Endothelial cell of umbilical vein (primary cell): ENCODE measurements around the gene IQSEC3. TPM values are rescaled to one million over a fixed set of nuclear protein-coding genes. Genes with fewer than 3 reads are reported as not detected.

ENCODE experiments used
- BruUV-seq: library from RNA; stranded (reverse); fragments of 400-500 nt; replicated peaks from 2 replicates; lab custom pipeline; 2021; lab: Mats Ljungman, UMichigan
- CTCF ChIA-PET: fragments of 300-600, 350-600 bp; sonication (Branson Sonifier 250); formaldehyde crosslinking; loops from one replicate; lab custom pipeline; 2021; ENCODE audit warnings: antibody characterized with exemption, inconsistent platforms; lab: Charles Lee
- POLR2A ChIA-PET: fragments of 300-600, 350-600 bp; sonication (Branson Sonifier 250); formaldehyde crosslinking; loops from one replicate; lab custom pipeline; 2021; ENCODE audit warnings: antibody characterized with exemption, inconsistent platforms; lab: Charles Lee
- DNase-seq: peaks from one replicate; pipeline ENCODE4 v3.0.0-alpha.2; 2011; ENCODE audit warnings: low read depth, low spot score
- FAIRE-seq: peaks from 2 replicates; lab custom pipeline; 2011; peaks lifted over from hg19 to GRCh38; lab: Jason Lieb, UNC
- H2AFZ ChIP-seq: 2 replicates; pipeline ENCODE4 v1.6.0; 2012; ENCODE audit warnings: low read depth, low read length, control low read depth, inconsistent platforms
- H3K27ac ChIP-seq: 2 replicates; pipeline ENCODE4 v1.5.1; 2011; ENCODE audit warnings: low read depth, mild to moderate bottlenecking, control low read depth, low read length, moderate library complexity; ENCODE audit not compliant: insufficient read depth
- H3K27me3 ChIP-seq, 2 experiments: 2 replicates each; pipeline versions ENCODE4 v1.6.0 to v1.6.1; 2011; ENCODE audit warnings: low read length in 2 of 2, mixed read lengths in 1 of 2; ENCODE audit not compliant: control insufficient read depth in 2 of 2, insufficient read depth in 2 of 2
- H3K36me3 ChIP-seq, 2 experiments: 2 replicates in 1 of 2; 3 replicates in 1 of 2; pipeline ENCODE4 v1.5.1; 2011; ENCODE audit warnings: low read length in 2 of 2, mild to moderate bottlenecking in 1 of 2, moderate library complexity in 1 of 2; ENCODE audit not compliant: control insufficient read depth in 2 of 2, insufficient read depth in 2 of 2; ENCODE audit errors: extremely low read depth in 1 of 2
- H3K4me1 ChIP-seq: 3 replicates; pipeline ENCODE4 v1.5.1; 2011; ENCODE audit warnings: mild to moderate bottlenecking, low read length; ENCODE audit not compliant: control insufficient read depth, insufficient read depth; ENCODE audit errors: extremely low read depth
- H3K4me2 ChIP-seq: 2 replicates; pipeline ENCODE4 v1.6.1; 2011; ENCODE audit warnings: low read length, control low read depth, mixed read lengths; ENCODE audit not compliant: insufficient read depth
- H3K4me3 ChIP-seq, 3 experiments: fragments of 200-600 bp in 1 of 3; sonication (generic), shearing (Covaris generic) in 1 of 3; replicated peaks in 1 of 3; 2 replicates each; pipeline ENCODE4 v1.5.1; 2011 to 2016; ENCODE audit warnings: control low read depth in 3 of 3, low read length in 3 of 3, mild to moderate bottlenecking in 2 of 3, inconsistent platforms in 1 of 3, low read depth in 1 of 3, moderate library complexity in 1 of 3; ENCODE audit not compliant: insufficient read depth in 1 of 3
- H3K79me2 ChIP-seq: 2 replicates; pipeline ENCODE4 v1.6.0; 2012; ENCODE audit warnings: low read length, inconsistent platforms; ENCODE audit not compliant: control insufficient read depth, insufficient read depth
- H3K9ac ChIP-seq: replicated peaks from 2 replicates; pipeline ENCODE3; 2011; ENCODE audit warnings: low read length, control low read depth; ENCODE audit not compliant: insufficient read depth; ENCODE audit errors: extremely low read depth
- H3K9me1 ChIP-seq: replicated peaks from 3 replicates; pipeline ENCODE4 v1.6.0; 2011; ENCODE audit warnings: mild to moderate bottlenecking, low read length; ENCODE audit not compliant: control insufficient read depth, insufficient read depth; ENCODE audit errors: extremely low read depth
- H3K9me3 ChIP-seq: replicated peaks from 2 replicates; pipeline ENCODE4 v1.5.1; 2012; ENCODE audit warnings: low read length, inconsistent platforms; ENCODE audit not compliant: control insufficient read depth, insufficient read depth
- H4K20me1 ChIP-seq: replicated peaks from 2 replicates; pipeline ENCODE3; 2011; ENCODE audit warnings: mild to moderate bottlenecking, low read length; ENCODE audit not compliant: control insufficient read depth, insufficient read depth; ENCODE audit errors: extremely low read depth
- EZH2 ChIP-seq: IDR thresholded peaks from 2 replicates; pipeline ENCODE4 v1.6.1; 2012; ENCODE audit warnings: borderline replicate concordance, low read depth, mild to moderate bottlenecking, moderate library complexity, low read length, inconsistent platforms; ENCODE audit not compliant: severe bottlenecking
- FOS ChIP-seq: IDR thresholded peaks from 2 replicates; pipeline ENCODE4 v1.6.1; 2011; ENCODE audit warnings: mild to moderate bottlenecking, low read length, moderate library complexity, borderline replicate concordance; ENCODE audit not compliant: insufficient read depth
- GATA2 ChIP-seq: IDR thresholded peaks from 2 replicates; pipeline ENCODE4 v1.7.0; 2011; ENCODE audit warnings: low read depth, mild to moderate bottlenecking, moderate library complexity, mixed read lengths, low read length; ENCODE audit not compliant: insufficient read length, insufficient read depth
- JUN ChIP-seq: IDR thresholded peaks from 2 replicates; pipeline ENCODE4 v1.6.1; 2011; ENCODE audit warnings: borderline replicate concordance, low read depth; ENCODE audit not compliant: insufficient read length, insufficient read depth
- MAX ChIP-seq: IDR thresholded peaks from 2 replicates; pipeline ENCODE4 v1.6.1; 2011; ENCODE audit not compliant: insufficient read depth, insufficient read length
- MYC ChIP-seq: IDR thresholded peaks from one replicate; pipeline ENCODE4 v1.6.1; 2011; ENCODE audit warnings: mild to moderate bottlenecking, low read depth, low read length
- POLR2A ChIP-seq: IDR thresholded peaks from 2 replicates; pipeline ENCODE4 v1.6.1; 2012; ENCODE audit warnings: low read depth, mild to moderate bottlenecking, control low read depth, low read length
- POLR2AphosphoS5 ChIP-seq: IDR thresholded peaks from 2 replicates; pipeline ENCODE4 v1.6.1; 2012; ENCODE audit warnings: low read depth, mild to moderate bottlenecking, control low read depth, low read length, moderate library complexity; ENCODE audit not compliant: insufficient read depth
- dilution Hi-C: fragments of 300-500 bp; cut with MboI; formaldehyde crosslinking; loops from one replicate; pipeline ENCODE4 v1.15.0; 2019; ENCODE audit warnings: low sequenced_read_pairs; ENCODE audit not compliant: extremely low pct_ligation_motif_present
- intact Hi-C: fragments of 100-400 bp; cut with micrococcal nuclease; formaldehyde crosslinking; loops from one replicate; pipeline ENCODE4 v1.10.0; 2022
- polyA plus RNA-seq, 4 experiments: library from polyadenylated mRNA; depleted of rRNA in 3 of 4; stranded (reverse) in 3 of 4; unstranded in 1 of 4; fragments of >200 nt; gene quantifications; 2 replicates each; pipeline versions ENCODE4 v1.2.1 to v1.2.3, GENCODE V29; 2011 to 2012; ENCODE audit warnings: missing spikeins in 1 of 4
- total RNA-seq: library from RNA; stranded (reverse); gene quantifications from 2 replicates; pipeline ENCODE4 v1.2.3, GENCODE V29; 2021
- TF ChIP-seq, protein P1 (sequence below), 2 donors: IDR thresholded peaks; 1 replicate in 1 of 2; 2 replicates in 1 of 2; pipeline ENCODE4 v1.5.1; 2011; ENCODE audit warnings: low read length in 2 of 2, mild to moderate bottlenecking in 2 of 2, moderate library complexity in 2 of 2, control low read depth in 1 of 2, inconsistent platforms in 1 of 2, low read depth in 1 of 2; ENCODE audit not compliant: insufficient read depth in 1 of 2; ENCODE audit errors: extremely low read depth in 1 of 2

IQSEC3 gene
- total and polyA plus RNA-seq, 2 donors (not counting 3 experiments of a cell fraction or from before 2014, with no cell fraction given): not detected

GRCh38 chr12:194276-194675 is 127.7 kb downstream of the IQSEC3 start:
- Histone ChIP-seq H3K4me3 (no peak overlapping the region), H4K20me1 (no peaks in the 10 kb centered on the region), H3K36me3 (no peaks in the 10 kb centered on the region), H3K9ac (no peak overlapping the region), H2AFZ (no peak overlapping the region), H3K27me3 (no peaks in the 10 kb centered on the region), H3K4me1 (no peaks in the 10 kb centered on the region), H3K4me2 (no peak overlapping the region), H3K79me2 (no peaks in the 10 kb centered on the region), H3K9me1 (no peaks in the 10 kb centered on the region), H3K9me3 (no peaks in the 10 kb centered on the region), H3K27ac (no peak overlapping the region)
- BruUV-seq: no TSS peak
- no peak for FAIRE-seq
- dilution Hi-C loops: no loop called here
- no peak for DNase-seq
- TF ChIP-seq JUN (no peak), EZH2 (no peak), FOS (no peak), GATA2 (no peak), MAX (no peak), MYC (no peak), POLR2A (no peak), POLR2AphosphoS5 (no peak)
- TF ChIP-seq, protein P1, sequence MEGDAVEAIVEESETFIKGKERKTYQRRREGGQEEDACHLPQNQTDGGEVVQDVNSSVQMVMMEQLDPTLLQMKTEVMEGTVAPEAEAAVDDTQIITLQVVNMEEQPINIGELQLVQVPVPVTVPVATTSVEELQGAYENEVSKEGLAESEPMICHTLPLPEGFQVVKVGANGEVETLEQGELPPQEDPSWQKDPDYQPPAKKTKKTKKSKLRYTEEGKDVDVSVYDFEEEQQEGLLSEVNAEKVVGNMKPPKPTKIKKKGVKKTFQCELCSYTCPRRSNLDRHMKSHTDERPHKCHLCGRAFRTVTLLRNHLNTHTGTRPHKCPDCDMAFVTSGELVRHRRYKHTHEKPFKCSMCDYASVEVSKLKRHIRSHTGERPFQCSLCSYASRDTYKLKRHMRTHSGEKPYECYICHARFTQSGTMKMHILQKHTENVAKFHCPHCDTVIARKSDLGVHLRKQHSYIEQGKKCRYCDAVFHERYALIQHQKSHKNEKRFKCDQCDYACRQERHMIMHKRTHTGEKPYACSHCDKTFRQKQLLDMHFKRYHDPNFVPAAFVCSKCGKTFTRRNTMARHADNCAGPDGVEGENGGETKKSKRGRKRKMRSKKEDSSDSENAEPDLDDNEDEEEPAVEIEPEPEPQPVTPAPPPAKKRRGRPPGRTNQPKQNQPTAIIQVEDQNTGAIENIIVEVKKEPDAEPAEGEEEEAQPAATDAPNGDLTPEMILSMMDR (IDR thresholded peaks at IDR 0.05; ENCODE audit: extremely low read depth in 1 of 2, insufficient read depth in 1 of 2, low read depth in 1 of 2, low read length in 2 of 2): no peak
- ChIA-PET CTCF (no interaction called here), POLR2A (no interaction called here)
- intact Hi-C loops: no loop called here
